CD4-positive, alpha-beta T cell treated with Interleukin-1 beta for 1 hour (primary cell): ENCODE data around the gene NEK4.
A peak's percentile ranks its signal among the peaks of the same experiment; 100 is the strongest.
"Not testable (repeated sequence)": the region's sequence is repeated elsewhere in the genome, so short reads cannot be mapped to it uniquely, and the experiment has no call there.

ENCODE experiments used
- DNase-seq, 2 donors: peaks; one replicate each; pipeline ENCODE4 v3.0.0-alpha.2; 2020 to 2022

The NEK4 gene

GRCh38 chr3:52695798-52696671 lies 74.7 kb downstream of the NEK4 start:
- DNase-seq, result no peak

DNA sequence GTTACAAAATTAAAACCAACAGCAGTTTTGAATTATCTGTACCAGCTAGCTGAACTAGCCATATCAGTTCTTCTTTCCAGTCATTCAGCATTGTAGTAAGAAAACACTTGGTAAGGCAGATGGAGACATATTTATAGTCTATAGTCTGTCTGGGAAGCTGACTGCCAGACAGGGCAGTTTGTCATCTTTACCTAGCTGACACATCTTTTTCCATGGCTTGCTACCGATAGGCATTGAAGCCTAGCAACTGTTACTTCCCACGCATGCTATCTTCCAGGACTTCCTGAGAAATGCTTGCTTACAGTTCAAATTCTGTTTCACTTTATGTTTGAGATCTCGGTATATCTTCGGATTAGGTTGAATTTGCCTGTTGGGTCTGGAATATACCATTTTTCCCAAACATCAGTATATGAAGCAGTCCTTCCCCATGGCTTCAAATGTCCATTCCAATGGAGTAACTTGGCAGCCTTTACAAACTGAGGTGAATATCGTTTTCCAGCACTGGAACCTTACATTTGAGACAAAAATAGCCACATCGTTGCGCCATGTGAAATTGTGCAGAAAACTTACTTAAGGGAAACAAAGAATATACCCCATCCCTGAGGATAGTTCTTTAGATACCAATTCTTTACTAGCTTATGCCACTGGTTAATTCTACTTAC lies 76.1 kb downstream of the NEK4 start:
- no peak for DNase-seq

- no peak for DNase-seq
Observed at GRCh38 chr3:52693071-52693470, 77.7 kb downstream of the NEK4 start.

DNA sequence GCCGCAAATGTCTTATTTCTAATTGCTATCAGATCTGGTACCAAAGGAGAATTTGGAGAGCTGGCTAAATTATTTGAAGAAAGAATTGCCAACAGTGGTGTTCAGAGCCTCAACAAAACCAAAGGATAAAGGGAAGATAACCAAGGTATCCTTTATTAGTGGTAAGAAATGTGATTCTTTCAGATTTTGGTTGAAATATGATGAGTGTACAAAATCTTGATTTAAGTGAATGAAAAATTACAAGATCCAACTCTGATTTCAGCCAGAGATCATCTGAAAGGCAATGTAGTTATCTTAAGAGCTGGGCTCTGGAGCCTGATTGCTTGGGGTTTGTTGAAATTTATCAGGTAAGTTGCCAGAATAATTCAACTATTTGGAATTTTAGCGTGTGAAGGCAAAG lies 80.2 kb downstream of the NEK4 start:
- no peak for DNase-seq

DNA sequence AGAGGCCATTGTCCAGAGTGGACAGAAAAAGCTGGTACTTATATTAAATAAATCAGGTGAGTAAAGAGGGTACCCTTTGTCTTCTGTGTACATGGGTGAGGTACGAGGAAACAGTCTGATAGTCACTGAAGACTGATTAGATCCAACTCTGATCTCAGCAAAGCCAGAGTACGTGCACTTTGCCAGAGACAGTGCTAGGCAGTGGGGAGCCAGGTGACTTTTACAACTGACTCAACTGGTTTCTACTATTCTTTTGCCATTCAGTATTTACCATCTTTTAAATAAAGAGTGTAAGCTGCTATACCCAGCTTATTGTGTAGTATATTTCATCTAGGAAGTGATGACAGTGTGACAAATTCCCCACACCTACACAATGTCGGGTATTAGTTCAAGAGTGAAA lies 81.6 kb downstream of the NEK4 start:
- DNase-seq, result no peak

- no peak for DNase-seq
Observed at GRCh38 chr3:52688266-52688665, 82.5 kb downstream of the NEK4 start.

DNA sequence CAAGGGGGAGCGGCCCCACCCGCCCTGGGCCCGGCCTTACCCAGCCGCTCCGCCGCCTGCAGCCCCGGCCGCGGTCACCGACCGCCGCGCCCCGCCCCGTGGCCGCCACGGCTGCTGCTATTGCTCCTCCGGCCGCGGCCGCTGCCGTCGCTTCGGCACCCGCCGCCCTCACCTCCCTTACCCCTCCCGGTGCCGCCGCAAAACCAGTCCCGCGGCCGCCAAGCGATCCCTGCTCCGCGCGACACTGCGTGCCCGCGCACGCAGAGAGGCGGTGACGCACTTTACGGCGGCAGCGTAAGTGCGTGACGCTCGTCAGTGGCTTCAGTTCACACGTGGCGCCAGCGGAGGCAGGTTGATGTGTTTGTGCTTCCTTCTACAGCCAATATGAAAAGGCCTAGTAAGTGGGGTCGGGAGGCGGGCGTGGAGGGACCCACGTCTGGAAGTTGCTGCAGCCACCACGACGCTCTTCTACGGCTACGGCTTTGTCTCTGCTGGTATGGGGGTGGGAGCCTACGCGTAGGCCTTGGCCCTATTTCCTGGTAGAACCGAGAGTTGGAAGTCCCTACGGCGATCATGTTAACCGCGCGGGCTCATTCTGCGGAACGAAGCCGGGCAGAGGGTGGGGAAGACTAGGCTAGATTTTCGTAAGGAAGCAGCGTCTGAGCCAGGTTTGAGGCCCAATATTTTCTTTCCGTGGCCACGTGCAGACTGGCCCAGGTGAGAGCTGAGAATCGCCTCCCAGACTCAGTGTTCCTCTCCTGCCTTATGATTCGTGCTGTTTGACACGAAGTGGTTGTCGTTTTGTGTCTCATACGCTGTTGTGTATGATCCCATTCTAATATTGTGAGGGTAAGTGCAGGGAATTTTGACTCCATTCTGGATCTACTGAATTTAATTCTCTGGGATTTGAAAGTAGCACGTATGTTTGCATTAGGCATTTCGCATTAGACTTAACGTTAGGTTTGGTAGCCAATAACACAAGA lies 84.7 kb downstream of the NEK4 start, which contains the start of the genes GNL3 and PBRM1:
GNL3 (plus strand) TSS at position 324 of the 983 bp plus-strand sequence; CDS start at position 385, 61 bp downstream.
PBRM1 (minus strand) TSS at position 205 of the 983 bp plus-strand sequence.
- DNase-seq, result peak; percentile 94

GRCh38 chr3:52685285-52685708 lies 85.4 kb downstream of the NEK4 start:
- DNase-seq, result peak; percentile 85 to 88

GRCh38 chr3:52684184-52684583 lies 86.6 kb downstream of the NEK4 start:
- no peak for DNase-seq

DNA sequence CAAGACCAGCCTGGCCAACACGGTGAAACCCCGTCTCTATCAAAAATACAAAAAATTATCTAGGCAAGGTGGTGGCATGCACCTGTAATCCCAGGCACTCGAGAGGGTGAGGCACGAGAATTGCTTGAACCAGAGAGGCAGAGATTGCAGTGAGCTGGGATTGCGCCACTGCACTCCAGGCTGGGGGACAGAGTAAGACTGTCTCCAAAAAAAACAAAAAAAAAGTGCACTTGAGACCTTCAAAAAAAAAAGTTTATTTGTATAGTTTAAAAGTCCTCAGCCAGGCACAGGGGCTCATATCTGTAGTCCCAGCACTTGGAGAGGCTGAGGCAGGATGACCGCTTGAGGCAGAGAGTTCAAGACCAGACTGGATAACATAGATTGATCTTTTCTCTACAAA lies 87.1 kb downstream of the NEK4 start:
- DNase-seq, result no peak

- no peak for DNase-seq
Observed at GRCh38 chr3:52682016-52682415, 88.7 kb downstream of the NEK4 start.

- no peak for DNase-seq
Observed at GRCh38 chr3:52681596-52681995, 89.1 kb downstream of the NEK4 start.

DNA sequence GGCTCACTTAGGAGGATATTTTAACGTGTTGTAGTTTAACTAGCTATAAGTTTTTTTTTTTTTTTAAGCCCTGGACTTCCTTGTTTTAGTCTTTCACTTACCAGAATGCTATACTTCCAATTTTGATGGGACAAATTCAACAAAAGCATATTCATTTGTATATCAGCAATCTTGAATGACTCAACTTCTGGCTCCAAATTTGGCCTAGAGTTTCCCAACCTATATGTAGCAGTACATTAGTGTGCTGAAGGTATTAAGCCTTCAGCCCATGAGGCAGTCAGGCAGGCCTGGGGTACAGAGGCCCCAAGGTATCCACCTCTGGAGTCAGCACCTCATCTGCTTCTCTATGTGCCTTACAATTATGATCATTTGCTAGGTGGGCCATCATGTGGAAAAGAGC lies 90.9 kb downstream of the NEK4 start:
- no peak for DNase-seq

GRCh38 chr3:52679199-52679538 lies 91.6 kb downstream of the NEK4 start:
- no peak for DNase-seq

DNA sequence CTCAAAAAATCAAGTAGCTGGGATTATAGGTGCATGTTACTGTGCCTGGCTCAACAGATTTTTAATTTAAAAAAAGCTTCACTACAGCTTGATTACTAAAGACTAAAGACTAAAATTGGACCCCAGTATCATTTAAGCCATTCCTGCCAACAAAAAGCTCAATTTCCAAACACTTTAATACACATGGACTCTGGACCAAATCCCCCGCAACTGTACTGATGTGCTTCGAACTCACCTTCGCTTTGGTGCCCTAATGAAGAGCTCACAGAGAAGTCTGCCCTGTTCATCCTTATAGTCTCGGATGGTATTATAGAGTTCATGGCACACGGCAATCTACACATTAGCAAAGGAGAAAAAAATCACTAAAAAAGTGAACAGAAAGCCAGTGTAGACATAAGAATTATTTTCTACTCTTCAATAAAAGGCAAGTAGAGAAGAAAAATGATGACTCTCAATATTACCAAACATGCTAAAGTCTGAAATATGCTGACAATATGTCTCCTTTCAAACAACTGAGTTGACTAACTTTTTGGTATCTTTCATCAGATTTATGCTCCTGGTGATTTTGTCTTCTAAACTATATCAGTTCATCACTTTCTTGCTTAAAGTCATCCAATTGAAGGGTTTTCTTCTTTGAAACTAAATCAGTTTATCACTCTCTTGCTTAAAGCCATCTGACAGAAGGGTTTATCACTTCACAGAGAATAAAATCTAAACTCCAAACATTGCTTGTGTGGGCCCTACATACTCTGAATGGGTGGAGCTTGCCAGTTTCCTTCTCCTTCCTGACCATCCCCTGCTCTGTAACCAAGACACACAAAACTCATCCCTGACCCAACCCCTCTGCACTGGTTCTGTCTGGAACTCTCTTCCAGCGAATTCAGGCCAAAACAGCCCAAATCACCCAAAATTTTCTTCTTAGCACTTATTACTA lies 92.2 kb downstream of the NEK4 start:
- DNase-seq, result no peak

DNA sequence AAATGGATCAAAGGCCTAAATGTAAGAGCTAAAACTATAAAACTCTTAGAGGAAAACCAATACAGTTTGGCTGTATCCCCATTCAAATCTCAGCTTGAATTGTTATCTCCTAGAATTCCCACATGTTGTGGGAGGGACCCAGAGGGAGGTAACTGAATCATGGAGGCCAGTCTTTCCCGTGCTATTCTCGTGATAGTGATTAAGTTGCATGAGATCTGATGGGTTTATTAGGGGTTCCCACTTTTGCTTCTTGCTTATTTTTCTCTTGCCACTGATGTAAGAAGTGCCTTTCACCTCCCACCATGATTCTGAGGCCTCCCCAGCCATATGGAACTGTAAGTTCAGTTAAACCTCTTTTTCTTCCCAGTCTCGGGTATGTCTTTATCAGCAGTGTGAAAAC lies 94.5 kb downstream of the NEK4 start:
- DNase-seq, result not testable (repeated sequence)

DNA sequence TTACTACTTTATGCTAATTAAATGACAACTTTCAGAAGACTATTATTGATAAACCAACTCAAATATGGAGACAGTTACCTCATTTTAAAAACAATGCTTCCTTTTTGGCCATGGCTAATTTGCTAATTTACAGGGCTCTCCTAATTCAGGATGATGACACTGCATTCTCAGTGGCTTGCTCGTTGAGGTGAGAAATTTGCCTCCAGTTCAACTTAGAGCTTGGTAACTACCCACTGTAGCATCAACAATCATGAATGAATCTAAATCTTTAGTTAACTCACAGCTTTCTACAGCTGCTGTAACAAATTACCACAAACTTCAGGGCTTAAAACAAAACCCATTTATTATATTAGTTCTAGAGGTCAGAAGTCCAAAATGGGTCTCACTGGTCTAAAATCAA lies 99.1 kb downstream of the NEK4 start:
- DNase-seq, result no peak

GRCh38 chr3:52670621-52671521 lies 99.9 kb downstream of the NEK4 start:
- DNase-seq, result peak; percentile 30 to 36

DNA sequence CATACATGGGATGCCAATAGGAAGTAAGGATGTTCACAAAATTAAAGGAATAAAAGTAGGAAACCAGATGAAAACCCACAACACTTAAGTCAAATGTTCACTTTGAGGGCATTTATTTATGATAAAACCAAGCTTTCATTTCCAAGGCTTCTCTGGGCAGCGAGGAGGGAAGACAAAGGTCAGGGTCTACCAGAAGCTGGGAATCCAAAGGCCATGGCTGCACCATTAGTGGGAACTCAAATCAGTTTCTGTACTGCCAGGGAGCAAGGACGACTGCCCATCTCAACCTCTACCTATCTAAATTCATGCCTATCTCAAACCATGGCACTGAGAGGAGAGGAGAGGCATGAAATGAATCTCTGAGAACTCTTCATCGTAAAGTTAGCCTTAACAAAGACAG lies 107.6 kb downstream of the NEK4 start:
- no peak for DNase-seq

DNA sequence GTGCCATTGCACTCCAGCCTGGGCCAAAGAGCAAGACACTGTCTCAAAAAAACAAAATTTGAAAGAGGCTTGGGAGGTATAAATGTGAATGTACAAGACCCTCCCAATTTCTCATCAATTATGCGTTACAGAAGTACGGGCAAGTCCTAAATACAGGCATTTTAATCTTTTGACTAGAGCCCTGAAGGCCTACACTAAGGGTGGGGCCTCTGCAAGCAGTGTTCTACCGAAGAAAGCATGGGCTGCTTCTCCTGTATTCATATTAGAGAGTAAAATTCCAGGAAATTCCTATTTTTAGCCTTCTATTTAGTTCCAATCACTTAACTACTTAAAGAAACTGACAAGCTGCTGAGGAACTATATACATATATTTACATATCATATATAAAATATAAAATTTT lies 110.7 kb downstream of the NEK4 start:
- no peak for DNase-seq
